Suprapubic skin (tissue), 4 donors: ENCODE measurements around the gene SIAH2.

Experiments used
- CTCF ChIP-seq, 2 donors: fragments of 200-600 bp in 1 of 2; fragments of 450-650 bp in 1 of 2; sonication (generic) in 1 of 2; IDR thresholded peaks; one replicate each; pipeline ENCODE4 v1.5.1; 2016 to 2019; ENCODE audit warnings: antibody characterized with exemption in 2 of 2, mild to moderate bottlenecking in 1 of 2, moderate library complexity in 1 of 2
- POLR2A ChIP-seq, 2 donors: fragments of 450-650 bp; IDR thresholded peaks; one replicate each; pipeline ENCODE4 v1.6.1; 2017; ENCODE audit warnings: antibody characterized with exemption in 2 of 2, mild to moderate bottlenecking in 2 of 2, moderate library complexity in 2 of 2
- POLR2AphosphoS5 ChIP-seq, 3 donors: sonication (generic); formaldehyde crosslinking; IDR thresholded peaks; one replicate each; pipeline ENCODE4 v1.6.1; 2017; ENCODE audit warnings: antibody characterized with exemption in 3 of 3

- TF ChIP-seq CTCF (IDR thresholded peaks at IDR 0.05) (no peak), POLR2AphosphoS5 (IDR thresholded peaks at IDR 0.05) (no peak), POLR2A (IDR thresholded peaks at IDR 0.05) (no peak)
Measured at GRCh38 chr3:150703299-150703755, 59.6 kb downstream of the SIAH2 start.
